ENCODE data around the gene ATP10B.

Gene ATP10B

DNA sequence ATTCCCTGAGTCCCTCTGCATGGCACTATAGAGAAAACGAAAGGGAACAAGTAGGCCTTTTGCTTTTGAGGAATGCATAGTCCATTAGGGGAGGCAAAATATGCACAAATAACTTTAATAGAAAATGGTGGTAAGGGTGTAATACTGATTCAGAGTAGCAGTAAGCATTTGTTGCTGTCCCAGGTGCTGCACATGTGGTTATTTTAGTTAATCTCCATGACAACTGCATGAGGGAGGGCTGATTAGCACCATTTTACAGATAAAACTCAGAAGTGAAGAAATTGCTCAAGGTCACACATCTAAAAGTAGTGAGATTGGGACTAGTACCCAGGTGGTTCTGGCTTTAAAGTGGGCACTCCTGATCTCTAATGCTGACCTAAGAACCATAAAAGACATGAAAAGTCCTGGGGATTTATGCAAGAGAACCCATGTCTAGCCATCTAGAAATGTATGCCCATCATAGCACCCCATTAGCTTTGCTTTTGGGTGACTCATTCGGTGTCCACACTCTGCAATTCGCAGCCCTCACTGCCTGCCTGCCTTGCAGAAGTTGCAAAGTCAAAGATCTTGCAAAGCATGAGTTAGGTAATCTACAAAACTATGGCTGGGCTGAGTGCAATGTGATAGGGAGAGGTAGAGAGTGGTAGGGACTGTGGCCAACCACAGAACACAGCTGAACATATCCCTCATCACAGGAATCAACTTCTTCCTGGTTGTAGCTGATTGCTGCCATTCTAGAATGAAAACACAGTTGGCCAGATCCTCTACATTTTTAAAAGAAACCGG lies 235.1 kb downstream of the ATP10B start:
- no peaks in the 10 kb centered on the region for H3K4me1 ChIP-seq (ENCODE audit: control insufficient read depth, insufficient read depth, low read length, unreplicated experiment)
- no peak overlapping the region for H2AFZ ChIP-seq (ENCODE audit: low read length, unreplicated experiment)

DNA sequence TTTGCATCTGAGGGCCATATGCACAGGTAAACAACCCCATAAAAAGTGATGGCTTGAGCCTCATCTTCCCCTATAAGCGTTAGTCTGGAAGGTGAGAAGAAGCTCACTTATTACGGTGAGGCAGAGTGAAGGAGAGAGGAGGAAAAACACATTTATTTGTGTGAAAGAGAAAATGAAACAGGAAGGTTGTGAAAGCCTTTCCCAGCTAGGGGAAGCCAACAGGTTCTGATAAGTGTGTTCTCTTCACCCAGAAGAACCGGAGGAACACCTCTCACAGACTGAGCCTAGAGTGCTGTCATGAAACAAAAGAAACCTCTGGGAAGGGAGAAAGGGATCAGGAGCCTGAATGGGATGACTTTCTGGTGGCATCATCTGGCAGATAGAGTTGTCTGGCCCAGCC lies 237.9 kb downstream of the ATP10B start:
- no peaks in the 10 kb centered on the region for H3K36me3 ChIP-seq (ENCODE audit: insufficient read depth, low read length)
- H3K4me3 ChIP-seq (ENCODE audit: low read depth, low read length) = no peak overlapping the region
- no peaks in the 10 kb centered on the region for H3K4me1 ChIP-seq (ENCODE audit: control insufficient read depth, insufficient read depth, low read length, unreplicated experiment)
- no peaks in the 10 kb centered on the region for H3K27me3 ChIP-seq (ENCODE audit: insufficient read depth, low read length)
- H2AFZ ChIP-seq (ENCODE audit: low read length, unreplicated experiment) = no peak overlapping the region
- H3K79me2 ChIP-seq (ENCODE audit: control insufficient read depth, insufficient read depth, low read length, unreplicated experiment) = no peaks in the 10 kb centered on the region
- H3K27ac ChIP-seq (ENCODE audit: low read depth, low read length) = no peak overlapping the region

More for the DNA sequence above, 235.1 kb downstream of the ATP10B start:
- Histone ChIP-seq H3K36me3 (ENCODE audit: insufficient read depth, low read length) (no peaks in the 10 kb centered on the region), H3K4me3 (ENCODE audit: low read depth, low read length) (no peak overlapping the region), H3K79me2 (ENCODE audit: control insufficient read depth, insufficient read depth, low read length, unreplicated experiment) (no peaks in the 10 kb centered on the region), H3K27me3 (ENCODE audit: insufficient read depth, low read length) (no peaks in the 10 kb centered on the region), H3K27ac (ENCODE audit: low read depth, low read length) (no peak overlapping the region)

DNA sequence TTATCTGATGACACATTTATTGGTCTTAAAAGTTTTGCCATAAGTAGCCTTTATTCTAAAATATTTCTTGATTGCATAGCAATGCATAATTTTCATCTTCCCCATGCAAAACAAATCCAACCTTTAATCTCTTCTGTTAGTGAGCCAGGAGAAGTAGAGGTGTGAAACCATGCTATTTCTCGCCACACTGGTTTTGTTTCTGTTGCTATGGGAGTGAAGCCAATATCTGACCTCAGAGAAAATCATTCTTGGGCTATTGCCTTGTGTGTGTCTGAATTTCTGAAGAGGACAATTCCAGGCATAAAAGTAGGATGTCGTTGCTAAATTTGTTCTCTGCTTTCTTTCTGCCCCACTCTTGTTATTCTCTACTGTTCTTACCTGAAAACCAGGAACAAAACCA lies 246.7 kb downstream of the ATP10B start:
- no peaks in the 10 kb centered on the region for H3K79me2 ChIP-seq (ENCODE audit: control insufficient read depth, insufficient read depth, low read length, unreplicated experiment)
- H3K4me3 ChIP-seq (ENCODE audit: low read depth, low read length) = no peak overlapping the region

DNA sequence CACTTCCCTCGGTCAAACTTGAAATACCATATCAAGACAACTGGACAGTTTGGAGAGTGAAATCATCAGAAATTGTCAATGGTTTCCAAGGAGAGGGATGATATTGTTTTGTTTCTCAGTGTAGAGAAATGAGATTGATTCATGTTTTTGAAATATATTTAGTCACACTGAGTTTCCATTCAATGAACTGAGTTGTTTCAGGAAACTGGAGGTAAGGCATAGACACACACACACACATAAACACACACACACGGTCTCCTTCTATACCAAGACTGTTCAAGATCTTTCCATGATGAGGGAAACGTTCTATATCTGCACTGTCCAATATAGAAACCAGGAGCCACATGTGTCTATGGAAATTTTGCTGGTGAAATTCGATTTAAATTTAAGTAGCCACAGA lies 247.5 kb downstream of the ATP10B start:
- Histone ChIP-seq H3K79me2 (ENCODE audit: control insufficient read depth, insufficient read depth, low read length, unreplicated experiment) (no peaks in the 10 kb centered on the region), H3K27me3 (ENCODE audit: insufficient read depth, low read length) (no peaks in the 10 kb centered on the region), H2AFZ (ENCODE audit: low read length, unreplicated experiment) (no peak overlapping the region), H3K27ac (ENCODE audit: low read depth, low read length) (no peak overlapping the region), H3K4me3 (ENCODE audit: low read depth, low read length) (no peak overlapping the region), H3K36me3 (ENCODE audit: insufficient read depth, low read length) (no peaks in the 10 kb centered on the region), H3K4me1 (ENCODE audit: control insufficient read depth, insufficient read depth, low read length, unreplicated experiment) (no peaks in the 10 kb centered on the region)

More for the DNA sequence above, 246.7 kb downstream of the ATP10B start:
- Histone ChIP-seq H3K27me3 (ENCODE audit: insufficient read depth, low read length) (no peaks in the 10 kb centered on the region), H3K27ac (ENCODE audit: low read depth, low read length) (no peak overlapping the region), H3K36me3 (ENCODE audit: insufficient read depth, low read length) (no peaks in the 10 kb centered on the region), H2AFZ (ENCODE audit: low read length, unreplicated experiment) (no peak overlapping the region), H3K4me1 (ENCODE audit: control insufficient read depth, insufficient read depth, low read length, unreplicated experiment) (no peaks in the 10 kb centered on the region)

GRCh38 chr5:160602744-160603143 lies 249.3 kb downstream of the ATP10B start:
- Histone ChIP-seq H3K36me3 (ENCODE audit: insufficient read depth, low read length) (no peaks in the 10 kb centered on the region), H3K79me2 (ENCODE audit: control insufficient read depth, insufficient read depth, low read length, unreplicated experiment) (no peaks in the 10 kb centered on the region), H2AFZ (ENCODE audit: low read length, unreplicated experiment) (no peak overlapping the region), H3K4me1 (ENCODE audit: control insufficient read depth, insufficient read depth, low read length, unreplicated experiment) (no peaks in the 10 kb centered on the region), H3K27me3 (ENCODE audit: insufficient read depth, low read length) (no peaks in the 10 kb centered on the region), H3K27ac (ENCODE audit: low read depth, low read length) (no peak overlapping the region), H3K4me3 (ENCODE audit: low read depth, low read length) (no peak overlapping the region)

GRCh38 chr5:160601046-160601445 lies 251.0 kb downstream of the ATP10B start:
- H3K27ac ChIP-seq (ENCODE audit: low read depth, low read length) = no peak overlapping the region
- no peaks in the 10 kb centered on the region for H3K27me3 ChIP-seq (ENCODE audit: insufficient read depth, low read length)
- no peak overlapping the region for H3K4me3 ChIP-seq (ENCODE audit: low read depth, low read length)
- no peaks in the 10 kb centered on the region for H3K36me3 ChIP-seq (ENCODE audit: insufficient read depth, low read length)
- H3K4me1 ChIP-seq (ENCODE audit: control insufficient read depth, insufficient read depth, low read length, unreplicated experiment) = no peaks in the 10 kb centered on the region
- no peaks in the 10 kb centered on the region for H3K79me2 ChIP-seq (ENCODE audit: control insufficient read depth, insufficient read depth, low read length, unreplicated experiment)
- H2AFZ ChIP-seq (ENCODE audit: low read length, unreplicated experiment) = no peak overlapping the region

GRCh38 chr5:160573318-160573717 lies 278.7 kb downstream of the ATP10B start:
- no peaks in the 10 kb centered on the region for H3K4me1 ChIP-seq (ENCODE audit: control insufficient read depth, insufficient read depth, low read length, unreplicated experiment)
- no peaks in the 10 kb centered on the region for H3K27me3 ChIP-seq (ENCODE audit: insufficient read depth, low read length)
- no peaks in the 10 kb centered on the region for H3K79me2 ChIP-seq (ENCODE audit: control insufficient read depth, insufficient read depth, low read length, unreplicated experiment)
- H3K27ac ChIP-seq (ENCODE audit: low read depth, low read length) = no peak overlapping the region
- no peak overlapping the region for H3K4me3 ChIP-seq (ENCODE audit: low read depth, low read length)
- H2AFZ ChIP-seq (ENCODE audit: low read length, unreplicated experiment) = no peak overlapping the region
- H3K36me3 ChIP-seq (ENCODE audit: insufficient read depth, low read length) = no peaks in the 10 kb centered on the region

DNA sequence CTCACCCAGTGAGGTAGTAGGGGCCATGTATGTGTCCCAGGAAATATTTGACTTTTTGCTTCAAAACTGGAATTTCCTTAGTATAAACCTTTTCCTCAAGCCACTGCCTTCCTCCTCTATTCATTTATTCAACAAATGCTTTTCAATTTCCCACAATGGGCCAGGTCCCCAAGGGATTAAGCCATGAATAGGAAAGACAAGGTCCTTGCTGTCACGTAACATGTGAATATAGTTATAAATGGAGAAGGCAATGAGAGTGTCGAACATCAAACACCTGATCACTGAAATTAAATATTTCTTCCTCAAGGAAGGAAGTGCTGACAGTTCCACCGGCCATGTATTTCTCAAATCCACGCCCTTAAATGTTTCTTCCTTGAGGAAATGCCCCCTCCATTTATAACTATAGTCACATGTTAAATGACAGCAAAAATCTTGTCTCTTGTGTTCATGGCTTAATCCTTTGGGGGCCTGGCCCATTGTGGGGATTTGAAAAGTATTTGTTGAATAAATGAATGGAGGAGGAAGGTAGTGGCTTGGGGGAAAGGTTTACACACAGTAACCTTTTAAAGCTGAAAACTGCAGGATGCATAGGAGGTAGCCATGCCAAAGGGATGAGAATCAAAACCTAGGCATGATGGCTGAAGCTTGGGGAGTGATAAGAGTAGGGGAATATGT lies 284.8 kb downstream of the ATP10B start:
- H3K27ac ChIP-seq (ENCODE audit: low read depth, low read length) = no peak overlapping the region
- no peaks in the 10 kb centered on the region for H3K4me1 ChIP-seq (ENCODE audit: control insufficient read depth, insufficient read depth, low read length, unreplicated experiment)
- H3K4me3 ChIP-seq (ENCODE audit: low read depth, low read length) = no peak overlapping the region
- H3K36me3 ChIP-seq (ENCODE audit: insufficient read depth, low read length) = no peaks in the 10 kb centered on the region
- H2AFZ ChIP-seq (ENCODE audit: low read length, unreplicated experiment) = no peak overlapping the region
- H3K27me3 ChIP-seq (ENCODE audit: insufficient read depth, low read length) = no peaks in the 10 kb centered on the region
- no peaks in the 10 kb centered on the region for H3K79me2 ChIP-seq (ENCODE audit: control insufficient read depth, insufficient read depth, low read length, unreplicated experiment)

GRCh38 chr5:160565376-160565775 lies 286.6 kb downstream of the ATP10B start:
- no peak overlapping the region for H2AFZ ChIP-seq (ENCODE audit: low read length, unreplicated experiment)
- no peaks in the 10 kb centered on the region for H3K36me3 ChIP-seq (ENCODE audit: insufficient read depth, low read length)
- H3K27me3 ChIP-seq (ENCODE audit: insufficient read depth, low read length) = no peaks in the 10 kb centered on the region

GRCh38 chr5:160556846-160557245 lies 295.2 kb downstream of the ATP10B start:
- H2AFZ ChIP-seq (ENCODE audit: low read length, unreplicated experiment) = no peak overlapping the region
- no peaks in the 10 kb centered on the region for H3K27me3 ChIP-seq (ENCODE audit: insufficient read depth, low read length)
- no peak overlapping the region for H3K27ac ChIP-seq (ENCODE audit: low read depth, low read length)
- no peaks in the 10 kb centered on the region for H3K79me2 ChIP-seq (ENCODE audit: control insufficient read depth, insufficient read depth, low read length, unreplicated experiment)
- H3K4me3 ChIP-seq (ENCODE audit: low read depth, low read length) = no peak overlapping the region
- no peaks in the 10 kb centered on the region for H3K4me1 ChIP-seq (ENCODE audit: control insufficient read depth, insufficient read depth, low read length, unreplicated experiment)
- no peaks in the 10 kb centered on the region for H3K36me3 ChIP-seq (ENCODE audit: insufficient read depth, low read length)

More at GRCh38 chr5:160565376-160565775, 286.6 kb downstream of the ATP10B start:
- Histone ChIP-seq H3K27ac (ENCODE audit: low read depth, low read length) (no peak overlapping the region), H3K4me3 (ENCODE audit: low read depth, low read length) (no peak overlapping the region), H3K4me1 (ENCODE audit: control insufficient read depth, insufficient read depth, low read length, unreplicated experiment) (no peaks in the 10 kb centered on the region), H3K79me2 (ENCODE audit: control insufficient read depth, insufficient read depth, low read length, unreplicated experiment) (no peaks in the 10 kb centered on the region)

Data from ACC112 (cell line).